Measurements from ENCODE around the gene CYGB. TPM values are rescaled to one million over a fixed set of nuclear protein-coding genes. Genes with fewer than 3 reads are reported as not detected.
"Not testable (repeated sequence)": the region's sequence is repeated elsewhere in the genome, so short reads cannot be mapped to it uniquely, and the experiment has no call there.

Gene CYGB
- total RNA-seq, 1 donor from 2014 or later, result 10.3 TPM

GRCh38 chr17:76567634-76568432, 30.3 kb upstream of the CYGB start:
- DNase-seq (ENCODE audit: low read depth), result peak; percentile 78

DNA sequence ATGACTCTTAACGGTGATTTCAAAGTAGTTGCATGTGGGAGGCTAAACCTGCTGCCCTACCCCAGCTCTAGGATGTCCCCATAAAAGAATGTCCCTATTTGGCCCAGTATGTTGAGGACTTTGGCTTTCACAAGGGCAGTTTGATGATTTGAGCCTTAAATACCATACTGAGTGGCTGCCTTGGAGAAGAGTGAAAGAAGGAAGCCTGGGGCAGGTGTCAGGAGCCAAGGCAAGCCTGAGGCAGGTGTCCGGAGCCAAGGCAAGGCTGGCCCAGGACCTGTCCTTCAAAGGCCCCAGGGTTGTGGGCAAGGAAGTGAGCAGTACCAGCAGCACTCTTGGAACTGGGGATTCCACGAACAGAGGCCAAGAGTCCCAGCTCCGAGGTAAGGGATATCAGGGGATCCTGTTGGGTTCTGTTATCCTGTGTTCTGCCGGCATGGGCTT, 29.5 kb upstream of the CYGB start:
- no peak for DNase-seq (ENCODE audit: low read depth)

- DNase-seq (ENCODE audit: low read depth), result no peak
These were observed 29.1 kb upstream of the CYGB start for GRCh38 chr17:76566613-76566943.

DNA sequence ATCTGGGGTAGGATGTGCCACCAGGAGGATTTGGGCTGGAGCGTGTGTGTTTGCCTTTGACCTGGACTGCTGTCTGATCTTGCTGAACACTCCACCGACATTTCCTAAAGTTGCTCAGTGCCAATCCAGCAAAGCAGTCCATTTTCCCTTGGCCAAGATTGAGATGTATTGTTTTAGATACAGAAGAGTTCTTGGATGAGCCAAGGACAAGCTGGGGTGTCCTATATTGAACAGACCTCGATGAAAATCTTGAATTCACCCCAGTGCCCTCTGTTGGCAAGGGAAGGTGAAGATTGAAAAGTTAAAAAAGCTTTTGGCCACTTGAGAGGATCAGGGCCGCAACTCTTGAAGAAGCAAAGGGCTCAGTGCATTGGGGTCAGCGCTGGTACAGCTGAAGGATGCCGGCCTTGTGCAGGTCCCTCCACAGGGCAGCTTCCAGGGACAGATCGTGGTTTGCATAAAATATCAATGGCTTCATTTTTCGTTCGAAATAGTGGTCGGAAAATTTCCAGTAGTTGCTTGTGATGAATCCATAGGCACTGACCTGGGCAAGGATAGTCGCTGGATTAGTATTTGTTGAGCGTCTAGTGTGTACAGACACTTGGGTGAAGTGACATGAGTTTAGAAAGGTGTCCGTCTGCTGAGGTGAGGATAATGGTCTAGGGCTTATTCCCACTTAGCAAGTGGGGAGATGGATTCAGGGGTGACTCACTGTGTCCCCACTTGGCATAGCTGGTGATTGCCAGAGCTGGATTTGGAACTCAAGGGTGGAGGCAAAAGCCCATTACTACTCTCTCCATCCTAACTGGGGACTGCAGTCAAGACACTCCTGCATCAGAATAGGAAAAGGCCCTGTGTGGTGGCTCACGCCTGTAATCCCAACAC, 28.5 kb upstream of the CYGB start:
- DNase-seq (ENCODE audit: low read depth), result no peak

DNA sequence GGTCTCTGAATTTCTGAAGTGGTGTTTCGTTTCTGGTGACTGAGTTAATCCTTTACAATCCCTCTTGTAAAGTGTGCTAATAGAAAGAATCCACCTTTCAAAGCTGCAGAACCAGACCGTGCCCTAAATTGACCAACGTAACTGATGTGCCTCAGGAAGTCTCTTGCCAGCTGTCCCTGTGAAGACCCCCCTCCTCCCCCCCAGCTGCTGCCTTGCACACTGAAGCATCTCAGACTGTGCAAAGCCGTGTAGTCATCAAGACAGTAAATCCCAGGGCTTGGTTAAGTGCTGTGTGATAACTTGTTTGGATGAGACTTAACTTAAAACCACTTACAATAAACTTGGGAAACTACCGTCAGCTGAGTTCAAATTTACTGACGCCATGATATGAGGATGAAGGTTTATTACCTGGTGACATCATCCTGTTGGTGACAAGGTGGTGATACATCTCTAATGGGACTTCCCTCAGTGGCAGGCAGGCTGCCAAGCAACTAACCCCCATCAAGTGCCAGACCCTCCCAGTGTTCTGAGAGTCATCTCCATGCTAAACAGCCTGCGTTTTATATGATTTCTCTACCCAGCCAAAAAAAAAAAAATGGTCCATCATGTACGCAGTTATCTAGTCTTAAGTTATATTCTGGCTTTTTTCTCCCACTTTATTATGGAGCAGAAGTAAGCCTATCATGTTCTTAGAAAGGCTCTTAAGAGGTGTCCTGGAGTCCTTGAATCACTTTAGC, 27.6 kb upstream of the CYGB start:
- DNase-seq (ENCODE audit: low read depth), result not testable (repeated sequence)

GRCh38 chr17:76563359-76563758, 25.9 kb upstream of the CYGB start:
- DNase-seq (ENCODE audit: low read depth), result not testable (repeated sequence)

- no peak for DNase-seq (ENCODE audit: low read depth)
These were observed 25.2 kb upstream of the CYGB start for GRCh38 chr17:76562734-76563148.

- no peak for DNase-seq (ENCODE audit: low read depth)
These were observed 24.3 kb upstream of the CYGB start for GRCh38 chr17:76561799-76562268.

GRCh38 chr17:76561332-76561731, 23.8 kb upstream of the CYGB start:
- DNase-seq (ENCODE audit: low read depth), result no peak

DNA sequence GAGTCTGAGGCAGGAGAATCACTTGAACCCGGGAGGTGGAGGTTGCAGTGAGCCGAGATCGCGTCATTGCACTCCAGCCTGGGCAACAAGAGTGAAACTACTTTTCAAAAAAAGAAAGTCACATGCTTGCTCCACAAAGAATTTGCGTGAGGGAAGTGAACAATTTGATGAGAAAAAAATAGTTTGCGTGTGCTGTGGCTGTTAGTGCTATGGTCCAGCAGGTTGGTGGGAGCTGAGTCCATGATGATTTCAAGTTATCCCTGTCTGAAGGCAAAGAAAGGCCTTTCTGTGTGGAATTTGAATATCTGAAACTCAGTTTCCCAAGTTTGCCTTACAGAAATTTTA, 23.3 kb upstream of the CYGB start:
- DNase-seq (ENCODE audit: low read depth), result no peak

DNA sequence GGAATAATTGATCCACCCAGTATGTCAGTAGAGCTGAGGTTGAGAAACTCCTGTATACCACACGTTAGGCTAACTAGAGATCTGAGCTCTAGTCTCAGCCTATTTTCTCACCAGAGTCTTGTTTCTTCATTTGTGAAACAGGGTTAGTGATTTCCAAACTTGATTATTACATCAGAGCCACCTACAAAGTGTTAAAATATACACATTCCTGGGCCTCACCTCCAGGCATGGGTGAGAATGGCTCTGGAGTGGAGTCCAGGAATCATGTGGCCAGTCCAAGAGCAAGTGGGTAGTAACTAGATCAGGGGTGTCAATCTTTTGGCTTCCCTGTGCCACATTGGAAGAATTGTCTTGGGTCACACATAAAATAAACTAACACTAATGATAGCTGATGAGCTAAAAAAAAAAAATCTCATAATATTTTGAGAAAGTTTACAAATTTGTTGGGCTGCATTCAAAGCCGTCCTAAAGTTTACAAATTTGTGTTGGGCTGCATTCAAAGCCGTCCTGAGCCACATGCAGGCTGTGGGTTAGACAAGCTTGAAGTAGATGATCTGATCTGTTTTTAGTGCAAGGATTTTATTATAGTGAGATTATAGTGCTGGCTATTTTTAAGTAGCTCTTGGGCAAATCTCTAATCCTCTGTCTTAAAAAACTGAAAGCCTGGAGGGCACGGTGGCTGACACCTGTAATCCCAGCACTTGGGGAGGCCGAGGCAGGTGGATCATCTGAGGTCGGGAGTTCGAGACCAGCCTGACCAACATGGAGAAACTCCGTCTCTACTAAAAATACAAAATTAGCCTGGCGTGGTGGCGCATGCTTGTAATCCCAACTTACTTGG, 22.7 kb upstream of the CYGB start:
- no peak for DNase-seq (ENCODE audit: low read depth)

DNA sequence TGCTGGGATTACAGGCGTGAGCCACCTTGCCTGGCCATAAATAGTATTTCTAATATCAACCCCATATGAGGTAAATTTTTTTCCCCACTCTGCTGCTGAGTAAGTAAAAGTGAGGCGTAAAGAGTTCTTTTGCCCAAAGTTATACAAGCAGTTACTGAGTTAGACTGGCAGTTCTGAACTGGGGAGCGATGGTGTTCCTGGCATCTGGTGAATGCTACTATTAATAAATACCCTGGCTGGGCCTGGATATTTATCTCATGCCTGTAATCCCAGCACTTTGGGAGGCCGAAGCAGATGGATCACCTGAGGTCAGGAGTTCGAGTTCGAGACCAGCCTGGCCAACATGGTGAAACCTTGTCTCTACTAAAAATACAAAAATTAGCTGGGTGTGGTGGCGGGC, 22.0 kb upstream of the CYGB start:
- DNase-seq (ENCODE audit: low read depth), result not testable (repeated sequence)

GRCh38 chr17:76558198-76559095, 20.9 kb upstream of the CYGB start:
- DNase-seq (ENCODE audit: low read depth), result no peak

- DNase-seq (ENCODE audit: low read depth), result peak; percentile 87
These were observed 20.1 kb upstream of the CYGB start for GRCh38 chr17:76557368-76558197.

DNA sequence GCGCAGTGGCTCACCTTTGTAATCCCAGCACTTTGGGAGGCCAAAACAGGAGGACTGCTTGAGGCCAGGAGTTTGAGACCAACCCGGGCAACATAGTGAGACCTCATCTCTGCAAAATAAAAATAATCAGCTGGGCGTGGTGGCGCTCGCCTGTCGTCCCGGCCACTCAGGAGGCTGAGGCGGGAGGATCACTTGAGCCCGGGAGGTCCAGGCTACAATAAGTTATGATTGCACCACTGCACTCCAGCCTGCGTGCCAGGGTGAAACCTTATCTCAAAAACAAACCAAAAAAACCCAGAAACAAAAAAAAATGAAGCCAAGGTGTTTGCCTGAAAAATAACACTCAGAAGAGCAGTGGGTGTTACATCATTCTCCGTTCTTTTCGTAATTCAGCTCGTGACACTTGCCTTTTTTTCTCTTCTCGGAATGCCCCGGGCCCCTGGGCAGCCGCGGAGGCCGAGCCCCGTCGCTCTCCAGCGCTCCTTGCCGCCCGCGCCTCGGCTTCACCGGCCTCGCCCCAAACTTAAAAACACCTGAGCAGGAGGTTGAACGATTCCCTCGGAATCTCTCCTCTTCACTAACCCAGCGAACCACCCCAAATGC, 19.4 kb upstream of the CYGB start:
- DNase-seq (ENCODE audit: low read depth), result peak; percentile 59

DNA sequence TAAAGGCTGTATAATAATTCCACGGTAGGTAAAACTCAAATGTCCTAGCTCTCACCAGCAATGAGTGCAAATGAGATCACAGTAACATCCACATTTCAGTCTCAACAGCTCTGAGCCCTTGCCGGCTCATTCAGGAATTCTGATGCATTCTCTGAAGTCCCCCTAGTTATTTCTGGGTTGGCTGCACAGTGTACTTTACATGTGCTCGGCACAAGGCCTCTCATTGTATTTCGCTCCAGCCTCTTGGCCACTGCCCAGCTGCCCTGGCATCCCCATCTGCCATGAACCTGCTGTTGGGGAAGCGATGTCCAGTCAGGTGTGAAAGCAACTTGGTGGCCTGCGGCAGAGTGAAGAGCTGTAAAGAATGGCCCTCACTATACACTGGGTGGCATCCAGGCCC, 16.6 kb upstream of the CYGB start:
- DNase-seq (ENCODE audit: low read depth), result peak; percentile 90

GRCh38 chr17:76553178-76553908, 15.8 kb upstream of the CYGB start:
- DNase-seq (ENCODE audit: low read depth), result no peak

- no peak for DNase-seq (ENCODE audit: low read depth)
These were observed 14.2 kb upstream of the CYGB start for GRCh38 chr17:76551685-76552084.
